Measurements from ENCODE around the gene TBC1D8. TPM values are rescaled to one million over a fixed set of nuclear protein-coding genes. Genes with fewer than 3 reads are reported as not detected.

Gene TBC1D8
- polyA plus RNA-seq, 3 donors, result 16.1 to 78.0 (median 22.4) TPM

DNA sequence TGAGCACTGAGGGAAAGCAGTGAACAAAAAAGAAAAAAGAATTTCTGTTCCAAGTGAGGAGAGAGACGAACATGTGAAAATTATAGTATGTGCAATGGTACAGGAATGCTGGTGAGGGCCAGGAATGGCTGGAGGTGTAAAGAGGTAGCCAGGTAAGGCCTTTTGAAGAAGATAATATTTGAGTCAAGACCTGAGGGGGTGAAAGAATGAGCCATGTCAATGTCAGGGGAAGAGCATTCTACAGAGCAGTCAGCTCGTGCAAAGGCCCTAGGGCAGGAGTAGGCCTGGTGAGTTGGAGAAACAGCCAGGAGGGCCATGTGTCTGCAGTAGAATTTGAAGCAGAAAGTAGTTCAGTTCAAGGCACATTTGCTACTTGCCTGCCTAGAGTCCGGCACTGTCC is 161.5 kb downstream of the TBC1D8 start:
- Histone ChIP-seq H2AFZ (ENCODE audit: insufficient read depth, low read depth, low read length, poor library complexity, severe bottlenecking) (no peak overlapping the region), H3K4me3 (replicated peaks in 1 of 3; ENCODE audit: low read depth in 2 of 3, low read length in 3 of 3) (no peak overlapping the region), H3K36me3 (replicated peaks in 1 of 2; ENCODE audit: control insufficient read depth in 1 of 2, insufficient read depth in 2 of 2, low read length in 2 of 2) (no peaks in the 10 kb centered on the region), H3K9ac (ENCODE audit: insufficient read depth, low read length, poor library complexity, severe bottlenecking) (no peak overlapping the region), H3K4me1 (ENCODE audit: control insufficient read depth in 1 of 2, insufficient read depth in 2 of 2, low read length in 2 of 2) (peaks cover 0 to 5% of the 10 kb centered on the region in 2 donors), H3K9me3 (replicated peaks in 1 of 2; ENCODE audit: control insufficient read depth in 1 of 2, insufficient read depth in 1 of 2, low read length in 2 of 2) (no peaks in the 10 kb centered on the region), H4K20me1 (ENCODE audit: insufficient read depth, low read length) (no peaks in the 10 kb centered on the region), H3K79me2 (ENCODE audit: insufficient read depth, low read length) (no peaks in the 10 kb centered on the region), H3K27ac (ENCODE audit: low read depth in 1 of 2, low read length in 2 of 2) (no peak overlapping the region), H3K27me3 (ENCODE audit: control insufficient read depth in 2 of 2, insufficient read depth in 2 of 2, low read length in 2 of 2) (no peaks in the 10 kb centered on the region), H3K4me2 (replicated peaks; ENCODE audit: extremely low read depth, low read length, poor library complexity, severe bottlenecking) (no peak overlapping the region)
- Mint-ChIP-seq H3K27ac (no peak overlapping the region), H3K4me3 (no peak overlapping the region), H3K9me3 (peaks cover 0 to 3% (median 0%) of the 10 kb centered on the region in 7 donors), H3K36me3 (no peaks in the 10 kb centered on the region), H3K4me1 (peaks cover 7% of the 10 kb centered on the region), H3K27me3 (ENCODE audit: low read depth in 3 of 3) (peaks cover 1 to 3% (median 2%) of the 10 kb centered on the region in 3 donors)
- DNase-seq, result no peak
- TF ChIP-seq, protein P1, sequence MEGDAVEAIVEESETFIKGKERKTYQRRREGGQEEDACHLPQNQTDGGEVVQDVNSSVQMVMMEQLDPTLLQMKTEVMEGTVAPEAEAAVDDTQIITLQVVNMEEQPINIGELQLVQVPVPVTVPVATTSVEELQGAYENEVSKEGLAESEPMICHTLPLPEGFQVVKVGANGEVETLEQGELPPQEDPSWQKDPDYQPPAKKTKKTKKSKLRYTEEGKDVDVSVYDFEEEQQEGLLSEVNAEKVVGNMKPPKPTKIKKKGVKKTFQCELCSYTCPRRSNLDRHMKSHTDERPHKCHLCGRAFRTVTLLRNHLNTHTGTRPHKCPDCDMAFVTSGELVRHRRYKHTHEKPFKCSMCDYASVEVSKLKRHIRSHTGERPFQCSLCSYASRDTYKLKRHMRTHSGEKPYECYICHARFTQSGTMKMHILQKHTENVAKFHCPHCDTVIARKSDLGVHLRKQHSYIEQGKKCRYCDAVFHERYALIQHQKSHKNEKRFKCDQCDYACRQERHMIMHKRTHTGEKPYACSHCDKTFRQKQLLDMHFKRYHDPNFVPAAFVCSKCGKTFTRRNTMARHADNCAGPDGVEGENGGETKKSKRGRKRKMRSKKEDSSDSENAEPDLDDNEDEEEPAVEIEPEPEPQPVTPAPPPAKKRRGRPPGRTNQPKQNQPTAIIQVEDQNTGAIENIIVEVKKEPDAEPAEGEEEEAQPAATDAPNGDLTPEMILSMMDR (IDR thresholded peaks at IDR 0.05), result no peak
- intact Hi-C loops (cut with micrococcal nuclease), result loop anchor here (10.0 kb wide), 2 partner anchors 375 to 1435 kb away; no protein-coding TSS in a partner anchor
- WGBS (ENCODE audit: insufficient coverage), result 100% methylated on average over 3 of the region's 3 CpGs

DNA sequence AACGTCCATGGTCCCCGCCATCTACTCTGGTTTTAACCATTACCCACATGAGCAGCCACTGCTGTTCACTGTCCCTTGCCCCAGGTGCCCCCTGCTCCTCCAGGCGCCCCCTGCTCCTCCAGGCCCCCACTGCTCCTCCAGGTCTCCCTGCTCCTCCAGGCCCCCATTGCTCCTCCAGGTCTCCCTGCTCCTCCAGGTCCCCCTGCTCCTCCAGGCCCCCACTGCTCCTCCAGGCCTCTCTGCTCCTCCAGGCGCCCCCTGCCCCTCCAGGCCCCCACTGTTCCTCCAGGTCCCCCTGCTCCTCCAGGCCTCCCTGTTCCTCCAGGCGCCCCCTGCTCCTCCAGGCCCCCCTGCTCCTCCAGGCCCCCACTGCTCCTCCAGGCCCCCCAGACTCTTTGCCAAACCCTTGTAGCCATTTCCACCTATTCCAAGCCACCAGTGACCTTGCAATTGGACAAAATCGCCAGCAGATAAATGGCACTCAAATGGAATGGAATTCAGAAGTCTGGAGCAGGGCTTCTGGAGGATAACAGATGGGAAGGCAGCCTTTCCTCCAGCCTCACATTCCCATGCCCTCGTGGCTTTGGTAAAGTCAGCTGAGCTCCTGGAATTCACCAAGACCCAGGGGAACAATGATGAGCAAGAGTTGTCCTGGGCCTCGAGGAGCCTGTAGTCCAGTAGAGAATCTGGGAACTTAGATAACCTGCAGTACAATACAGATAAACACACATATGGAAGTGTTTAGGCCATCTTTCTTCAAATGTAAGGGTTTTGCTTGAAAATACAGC is 162.4 kb downstream of the TBC1D8 start:
- Histone ChIP-seq H3K4me3 (replicated peaks in 1 of 3; ENCODE audit: low read depth in 2 of 3, low read length in 3 of 3) (no peak overlapping the region), H2AFZ (ENCODE audit: insufficient read depth, low read depth, low read length, poor library complexity, severe bottlenecking) (no peak overlapping the region), H3K36me3 (replicated peaks in 1 of 2; ENCODE audit: control insufficient read depth in 1 of 2, insufficient read depth in 2 of 2, low read length in 2 of 2) (no peaks in the 10 kb centered on the region), H3K9me3 (replicated peaks in 1 of 2; ENCODE audit: control insufficient read depth in 1 of 2, insufficient read depth in 1 of 2, low read length in 2 of 2) (no peaks in the 10 kb centered on the region), H3K27me3 (ENCODE audit: control insufficient read depth in 2 of 2, insufficient read depth in 2 of 2, low read length in 2 of 2) (no peaks in the 10 kb centered on the region), H3K79me2 (ENCODE audit: insufficient read depth, low read length) (no peaks in the 10 kb centered on the region), H3K27ac (ENCODE audit: low read depth in 1 of 2, low read length in 2 of 2) (no peak overlapping the region), H3K9ac (ENCODE audit: insufficient read depth, low read length, poor library complexity, severe bottlenecking) (no peak overlapping the region), H3K4me1 (ENCODE audit: control insufficient read depth in 1 of 2, insufficient read depth in 2 of 2, low read length in 2 of 2) (peaks cover 0 to 5% of the 10 kb centered on the region in 2 donors), H3K4me2 (replicated peaks; ENCODE audit: extremely low read depth, low read length, poor library complexity, severe bottlenecking) (no peak overlapping the region), H4K20me1 (ENCODE audit: insufficient read depth, low read length) (no peaks in the 10 kb centered on the region)
- Mint-ChIP-seq H3K27ac (no peak overlapping the region), H3K9me3 (peaks cover 0 to 3% (median 0%) of the 10 kb centered on the region in 7 donors), H3K27me3 (ENCODE audit: low read depth in 3 of 3) (peaks cover 0 to 3% (median 1%) of the 10 kb centered on the region in 3 donors), H3K36me3 (no peaks in the 10 kb centered on the region), H3K4me1 (peaks cover 7% of the 10 kb centered on the region), H3K4me3 (no peak overlapping the region)
- intact Hi-C loops (cut with micrococcal nuclease), result loop anchor here (10.0 kb wide), 2 partner anchors 374 to 1434 kb away; no protein-coding TSS in a partner anchor
- WGBS (ENCODE audit: insufficient coverage), result 85% methylated on average over 2 of the region's 8 CpGs
- no peak for DNase-seq
- TF ChIP-seq, protein P1 (IDR thresholded peaks at IDR 0.05), result no peak

Data from CD14-positive monocyte (primary cell).